SIG-M5 (cell line): ENCODE data around the gene ACOX1.

Source experiments
- DNase-seq: peaks from one replicate; lab custom pipeline; 2025; lab: John Stamatoyannopoulos, UW

Gene ACOX1

DNA sequence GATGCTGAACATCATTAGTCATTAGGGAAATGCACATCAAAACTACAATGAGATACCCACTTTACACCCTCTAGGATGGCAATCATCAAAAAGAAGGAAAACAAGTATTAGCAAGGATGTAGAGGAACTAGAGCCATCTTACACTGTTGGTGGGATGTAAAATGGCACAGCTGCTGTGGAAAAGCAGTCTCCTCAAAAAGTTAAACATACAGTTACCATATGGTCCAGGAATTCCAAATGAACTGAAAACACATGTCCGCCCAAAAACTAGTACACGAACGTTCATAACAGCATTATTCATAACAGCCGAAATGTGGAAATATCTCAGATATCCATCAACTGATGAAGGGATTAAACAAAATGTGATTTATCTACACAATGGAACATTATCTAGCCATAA, 45.2 kb downstream of the ACOX1 start:
- DNase-seq, result no peak

DNA sequence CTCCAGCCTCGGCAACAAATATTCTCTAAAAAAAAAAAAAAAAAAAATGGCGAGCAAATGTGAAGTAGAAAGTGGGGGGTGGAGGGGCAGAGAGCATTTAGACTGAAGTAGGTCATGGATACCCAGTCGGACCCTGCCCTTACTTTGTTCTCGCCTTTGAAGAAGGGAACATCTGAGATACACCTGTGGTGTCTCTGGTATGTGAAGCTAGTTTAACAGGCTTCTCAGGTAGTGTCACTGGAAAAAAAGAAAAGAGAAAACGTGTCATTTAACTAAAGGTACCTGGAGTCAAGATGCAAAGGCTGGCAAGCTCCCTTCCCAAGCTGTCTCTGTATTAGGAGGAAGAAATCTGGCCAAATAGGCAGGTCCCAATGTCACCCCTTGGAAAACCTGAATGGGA, 46.1 kb downstream of the ACOX1 start:
- DNase-seq, result no peak

DNA sequence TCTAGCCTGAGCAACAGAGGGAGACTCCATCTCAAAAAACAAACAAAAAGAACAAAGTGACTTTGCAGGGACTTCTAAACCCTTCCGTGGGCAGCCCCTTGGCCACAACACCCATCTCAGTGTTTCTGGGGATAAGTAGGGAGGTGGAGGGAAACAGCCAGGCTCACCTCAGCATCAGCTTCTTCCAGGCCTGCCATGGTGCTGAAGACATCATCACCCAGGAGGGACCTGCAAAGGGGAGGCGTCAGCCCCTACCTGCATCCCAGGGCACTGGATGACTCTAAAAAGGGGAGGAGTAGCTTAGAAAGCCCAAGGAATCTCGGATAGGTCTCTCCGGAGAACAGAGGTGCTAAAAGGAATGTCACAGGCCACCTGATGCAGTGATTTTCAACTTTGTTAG, 47.9 kb downstream of the ACOX1 start:
- DNase-seq, result no peak

DNA sequence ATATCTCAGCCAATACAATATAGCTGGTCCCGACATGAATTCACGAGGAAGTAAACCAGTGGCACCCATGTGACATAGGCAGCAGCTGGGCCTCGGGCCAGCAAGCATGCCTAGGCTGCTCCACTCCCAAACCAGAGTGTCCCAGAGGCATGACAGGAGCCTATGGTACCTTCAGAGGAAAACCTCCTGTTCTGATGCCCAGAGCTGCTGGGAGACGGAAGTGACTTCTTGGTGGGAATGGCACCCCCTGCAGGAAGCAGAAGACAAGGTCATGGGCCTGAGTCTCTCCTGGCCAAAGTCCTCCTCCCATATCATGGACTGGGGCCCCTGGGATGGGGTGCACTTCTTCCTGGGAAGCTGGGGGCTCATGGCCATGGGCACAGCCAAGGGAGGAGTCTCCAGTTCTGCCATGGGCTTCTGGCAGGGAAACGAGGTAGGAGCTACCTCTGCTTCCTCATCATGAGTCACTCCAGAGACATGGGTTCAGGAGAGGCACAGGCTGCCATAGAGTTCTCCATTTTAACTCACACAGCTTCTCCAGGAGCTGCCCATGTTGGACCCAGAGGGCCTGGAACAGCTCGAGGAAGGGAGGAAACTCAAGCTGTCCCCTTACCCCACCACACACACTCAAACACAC, 51.6 kb downstream of the ACOX1 start:
- no peak for DNase-seq

DNA sequence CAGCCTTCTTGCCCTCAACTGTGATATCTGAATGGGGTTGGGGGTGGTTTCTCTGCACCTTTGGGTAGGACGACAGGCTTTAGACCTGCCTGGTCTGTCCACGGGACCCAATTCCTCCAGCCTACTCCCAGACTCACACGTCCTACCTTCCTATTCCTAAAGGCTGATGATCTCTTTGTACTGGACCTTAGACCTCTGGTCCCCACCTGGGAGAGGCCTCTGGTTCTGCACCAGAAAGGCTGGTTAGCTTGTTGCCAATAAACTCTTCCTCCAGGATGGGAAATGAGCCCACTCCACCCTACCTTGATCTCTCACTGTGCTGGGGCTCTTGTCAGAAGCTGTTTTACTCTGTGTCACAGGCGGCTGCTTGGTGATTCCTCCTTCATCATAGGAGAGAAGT, 52.5 kb downstream of the ACOX1 start:
- no peak for DNase-seq

DNA sequence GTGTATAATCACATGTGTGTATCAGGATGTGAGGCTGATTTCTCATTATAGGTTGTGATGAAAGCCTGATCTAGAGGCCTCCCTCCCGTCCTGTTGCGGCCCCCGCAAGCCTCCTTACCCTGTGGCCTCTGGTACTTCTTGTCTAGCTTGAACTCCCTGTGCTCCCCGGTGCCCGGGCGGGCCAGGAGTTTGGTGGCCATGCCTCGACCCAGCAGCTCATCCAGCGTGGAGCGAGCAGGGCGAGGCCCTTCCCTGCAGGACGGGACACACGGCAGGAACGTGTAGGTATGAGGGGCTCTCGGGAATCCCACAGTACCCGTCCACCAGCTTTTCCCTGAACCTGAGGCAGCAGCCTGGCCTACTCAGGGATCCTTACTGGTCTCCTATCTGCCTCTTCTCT, 53.1 kb downstream of the ACOX1 start:
- no peak for DNase-seq

DNA sequence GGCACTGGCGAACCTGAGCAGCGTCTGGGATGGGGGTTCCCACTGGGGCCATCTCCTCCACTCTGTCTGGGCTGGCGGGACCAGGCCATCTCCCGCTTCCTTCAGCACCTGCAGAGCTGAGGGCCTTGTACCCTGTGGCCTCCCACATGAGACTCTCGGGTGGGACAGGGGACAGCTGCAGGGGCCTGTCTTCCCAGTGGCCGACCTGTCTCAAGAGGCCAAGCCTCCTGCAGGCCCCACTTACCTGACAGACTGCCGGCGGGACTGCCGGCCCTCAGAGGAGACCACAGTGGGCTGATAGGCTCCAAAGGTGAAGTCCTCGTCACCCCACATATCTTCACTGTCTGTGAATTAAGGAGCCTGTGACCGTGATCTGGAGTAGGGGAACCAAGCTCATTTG, 53.9 kb downstream of the ACOX1 start:
- no peak for DNase-seq

DNA sequence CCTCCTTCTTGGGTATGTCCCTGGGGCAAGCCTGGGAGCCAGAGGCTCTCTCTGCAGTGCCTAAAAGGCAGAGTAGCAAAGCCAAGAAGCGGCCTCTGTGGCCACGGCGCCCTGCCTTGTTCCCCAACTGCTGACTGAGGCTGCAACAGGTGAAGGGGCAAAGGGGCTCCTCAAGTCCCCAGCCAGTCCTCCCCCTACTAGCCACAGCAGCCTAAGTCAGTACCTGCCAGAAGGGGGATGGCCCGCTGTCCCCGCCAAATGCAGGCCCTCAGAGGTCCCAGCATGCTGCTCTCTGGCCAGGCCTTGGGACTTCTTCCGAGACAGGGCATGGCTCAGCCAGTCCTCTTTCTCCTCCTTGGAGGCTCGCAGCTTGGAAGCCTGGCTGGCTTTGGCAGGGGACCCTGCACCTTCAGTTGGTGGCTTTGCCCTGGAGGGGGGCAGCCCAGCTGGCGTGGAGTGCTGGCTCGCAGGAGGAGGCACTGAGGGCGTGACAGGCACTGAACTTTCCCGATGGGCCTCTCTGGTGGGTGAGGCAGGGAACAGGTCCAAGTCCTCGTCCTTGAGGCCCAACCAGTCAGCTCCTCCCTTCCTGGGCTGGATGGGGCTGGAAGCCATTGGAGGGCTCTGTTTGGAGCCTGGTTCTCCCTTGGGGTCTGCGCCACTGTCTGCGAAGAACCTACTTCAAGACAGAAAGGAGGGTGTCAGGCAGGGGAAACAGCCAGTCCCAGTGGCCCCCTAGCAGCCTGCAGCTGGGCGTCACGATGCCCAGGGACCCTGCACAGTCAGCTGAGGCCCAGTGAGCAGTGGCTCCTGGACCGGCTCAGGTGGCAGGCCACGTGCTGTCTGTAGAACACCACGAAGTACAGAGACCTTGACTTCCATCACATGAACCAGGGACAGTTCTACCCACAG, 55.7 kb downstream of the ACOX1 start:
- DNase-seq, result no peak

DNA sequence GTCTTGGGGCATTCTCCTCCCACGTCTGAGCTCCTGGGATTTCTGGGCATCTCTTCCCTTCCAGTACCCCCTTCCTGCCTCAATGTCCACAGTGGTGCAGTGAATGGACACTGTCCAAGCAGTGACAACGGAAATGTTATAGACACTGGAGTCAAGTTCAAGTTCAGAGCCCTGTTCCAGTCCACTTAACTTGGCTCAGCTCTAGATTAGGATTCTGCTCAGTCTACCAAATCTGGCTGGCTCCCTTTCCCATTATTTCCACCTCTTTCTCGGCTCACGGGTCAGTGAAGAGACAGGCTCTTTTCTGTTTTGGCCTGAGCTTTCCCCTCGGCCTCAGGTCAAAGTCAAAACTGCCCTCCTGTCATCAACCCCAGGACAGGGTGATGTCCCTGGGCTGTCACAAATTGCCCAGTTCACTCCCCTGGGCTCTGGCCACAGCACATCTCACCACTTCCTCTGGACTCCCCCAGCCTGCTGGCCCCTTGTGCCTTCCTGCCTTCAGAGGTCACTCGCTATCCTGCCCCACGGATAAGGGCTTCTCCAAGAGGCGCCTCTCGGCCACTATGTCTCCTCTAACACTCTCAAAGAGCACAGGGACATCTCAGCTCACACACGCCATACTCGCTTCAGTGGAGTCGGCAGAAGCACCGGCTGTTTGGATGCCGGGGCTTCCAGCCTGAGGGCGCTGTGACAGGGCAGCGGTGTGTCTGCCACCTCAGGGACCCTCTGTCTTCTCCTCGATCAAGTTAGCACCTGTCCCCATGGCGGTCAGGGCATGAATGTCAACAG, 56.6 kb downstream of the ACOX1 start:
- no peak for DNase-seq

DNA sequence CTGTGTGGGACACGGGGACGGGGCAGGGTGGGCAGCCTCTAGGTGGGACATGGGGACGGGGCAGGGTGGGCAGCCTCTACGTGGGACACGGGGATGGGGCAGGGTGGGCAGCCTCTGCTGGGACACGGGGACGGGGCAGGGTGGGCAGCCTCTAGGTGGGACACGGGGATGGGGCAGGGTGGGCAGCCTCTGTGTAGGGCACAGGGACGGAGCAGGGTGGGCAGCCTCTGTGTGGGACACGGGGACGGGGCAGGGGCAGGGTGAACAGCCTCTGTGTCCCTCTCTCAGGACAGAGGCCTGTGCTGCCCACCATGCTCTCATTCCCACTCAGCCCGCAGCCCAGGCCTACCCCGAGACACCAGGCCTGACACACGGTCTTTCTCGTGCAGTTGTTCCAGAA, 57.4 kb downstream of the ACOX1 start:
- DNase-seq, result no peak

DNA sequence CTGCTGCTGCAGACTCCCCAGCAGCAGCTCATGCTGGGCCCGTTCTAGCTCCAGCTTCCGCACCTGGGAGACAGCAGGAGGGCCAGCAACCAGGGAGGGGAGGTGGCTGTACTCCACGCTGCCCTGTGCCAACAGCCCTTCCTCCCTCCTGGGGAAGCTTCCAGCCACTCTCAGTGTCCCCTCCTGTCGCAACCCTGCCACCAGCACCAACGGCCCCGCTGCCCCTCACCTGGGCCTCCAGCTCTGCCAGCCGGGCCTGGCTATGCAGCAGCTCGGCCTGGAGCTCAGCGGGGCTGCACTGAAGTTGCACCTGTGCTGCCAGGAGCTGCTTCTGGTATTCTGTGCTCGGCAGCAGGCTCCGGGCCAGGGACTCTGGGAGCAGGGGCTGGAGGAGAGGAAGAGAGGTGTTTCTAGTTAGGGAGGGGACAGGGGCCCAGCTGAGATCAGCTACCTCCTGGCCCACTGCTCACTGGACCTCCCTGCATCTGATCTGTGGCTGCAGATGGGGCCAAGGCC, 58.9 kb downstream of the ACOX1 start:
- DNase-seq, result no peak

DNA sequence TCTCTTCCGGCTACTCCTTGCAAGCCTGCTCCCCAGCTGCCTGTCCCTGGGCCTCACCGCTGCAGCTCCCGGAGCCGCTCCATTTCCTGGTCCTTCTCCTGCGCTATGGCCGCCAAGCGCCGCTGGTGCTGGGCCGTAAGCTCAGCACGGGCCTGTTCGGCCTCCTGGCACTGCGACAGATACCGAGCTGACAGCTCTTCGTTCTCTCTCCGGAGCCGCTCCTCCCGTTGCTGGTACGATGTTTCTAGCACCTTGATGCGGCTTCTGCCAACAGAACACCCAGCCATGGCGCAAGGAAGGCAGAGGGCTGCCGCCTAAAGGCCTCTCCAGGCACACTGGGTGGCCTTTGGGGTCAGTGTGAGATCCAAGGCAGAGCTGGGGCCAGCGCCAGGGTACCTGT, 59.4 kb downstream of the ACOX1 start:
- DNase-seq, result no peak

DNA sequence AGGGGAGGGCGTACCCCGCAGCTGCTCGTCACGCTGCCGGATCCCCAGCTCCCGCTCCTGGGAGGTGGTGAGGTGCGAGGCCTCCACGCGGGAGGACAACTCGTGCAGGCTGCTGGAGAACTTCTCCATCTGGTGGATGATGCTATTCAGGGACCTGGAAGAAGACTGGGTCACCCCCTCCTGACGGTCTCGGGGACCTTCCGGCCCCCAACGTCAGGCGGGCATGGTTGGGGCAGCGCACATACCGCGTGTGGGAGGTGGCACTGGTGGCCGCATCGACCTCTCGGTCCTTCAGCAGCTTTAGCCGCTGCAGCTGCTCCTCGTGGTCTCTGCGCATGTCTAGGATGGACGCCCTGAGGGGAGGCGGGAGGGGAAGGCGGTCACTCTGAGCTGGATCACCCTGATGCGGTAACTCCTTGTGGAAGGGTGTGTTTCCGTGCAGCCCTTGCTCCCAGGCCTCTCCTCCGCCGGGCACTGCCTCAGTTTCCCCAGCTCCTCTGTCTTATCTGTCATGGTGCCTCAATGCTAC, 61.0 kb downstream of the ACOX1 start:
- no peak for DNase-seq

DNA sequence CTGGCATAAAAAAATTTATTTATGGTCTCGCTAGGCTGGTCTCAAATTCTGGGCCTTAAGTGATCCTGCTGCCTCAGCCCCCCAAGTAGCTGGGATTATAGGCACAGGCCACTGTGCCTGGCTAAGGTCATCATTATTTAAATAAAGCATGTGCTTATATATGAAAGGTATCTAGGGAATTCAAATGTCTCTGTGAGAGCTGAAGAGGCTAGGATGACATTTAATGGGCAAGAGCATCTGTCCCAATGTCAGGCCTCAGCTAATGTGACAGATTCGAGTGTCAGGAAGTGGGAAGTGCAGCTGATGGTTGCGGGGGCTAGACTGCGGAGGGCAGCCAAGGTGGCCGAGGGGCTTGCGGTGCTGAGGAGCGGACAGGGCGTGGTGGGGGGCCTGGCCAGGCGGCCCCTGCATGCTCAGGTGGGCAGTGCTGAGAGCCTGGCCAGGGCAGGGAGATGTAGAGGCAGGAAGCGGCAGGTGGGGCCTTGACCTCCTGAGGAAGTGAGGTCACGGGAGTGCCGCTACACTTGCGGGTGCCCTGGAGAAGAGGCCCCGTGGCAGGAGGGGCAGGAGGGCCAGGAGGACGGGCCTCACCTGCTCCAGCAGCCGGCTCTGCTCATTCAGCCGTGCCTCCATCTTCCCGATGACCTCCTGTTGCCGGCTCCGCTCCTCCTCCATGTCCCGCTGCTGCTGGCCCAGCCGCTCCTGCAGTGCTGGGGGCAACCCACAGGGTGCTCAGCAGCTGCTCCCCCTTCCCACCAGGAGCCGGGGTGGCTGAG, 61.6 kb downstream of the ACOX1 start:
- DNase-seq, result no peak

DNA sequence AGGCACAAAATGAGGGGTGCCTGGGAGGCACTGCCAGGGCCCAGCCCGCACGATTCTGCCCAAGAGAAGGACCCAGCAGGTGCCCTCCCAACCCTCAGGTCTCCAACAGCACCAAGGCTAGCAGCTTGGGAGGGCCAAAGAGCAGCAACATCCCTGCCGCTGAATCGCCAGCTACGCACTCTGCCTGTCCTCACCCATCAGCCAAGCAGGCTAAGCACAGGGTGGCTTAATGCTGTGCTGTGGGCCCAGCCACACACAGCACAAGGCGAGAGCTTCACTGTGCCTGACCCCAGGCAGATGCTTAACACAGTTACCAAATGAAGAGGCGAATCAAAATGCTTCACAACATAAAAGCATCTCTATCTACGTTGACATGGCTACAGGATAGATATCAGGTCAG, 63.7 kb downstream of the ACOX1 start:
- no peak for DNase-seq

DNA sequence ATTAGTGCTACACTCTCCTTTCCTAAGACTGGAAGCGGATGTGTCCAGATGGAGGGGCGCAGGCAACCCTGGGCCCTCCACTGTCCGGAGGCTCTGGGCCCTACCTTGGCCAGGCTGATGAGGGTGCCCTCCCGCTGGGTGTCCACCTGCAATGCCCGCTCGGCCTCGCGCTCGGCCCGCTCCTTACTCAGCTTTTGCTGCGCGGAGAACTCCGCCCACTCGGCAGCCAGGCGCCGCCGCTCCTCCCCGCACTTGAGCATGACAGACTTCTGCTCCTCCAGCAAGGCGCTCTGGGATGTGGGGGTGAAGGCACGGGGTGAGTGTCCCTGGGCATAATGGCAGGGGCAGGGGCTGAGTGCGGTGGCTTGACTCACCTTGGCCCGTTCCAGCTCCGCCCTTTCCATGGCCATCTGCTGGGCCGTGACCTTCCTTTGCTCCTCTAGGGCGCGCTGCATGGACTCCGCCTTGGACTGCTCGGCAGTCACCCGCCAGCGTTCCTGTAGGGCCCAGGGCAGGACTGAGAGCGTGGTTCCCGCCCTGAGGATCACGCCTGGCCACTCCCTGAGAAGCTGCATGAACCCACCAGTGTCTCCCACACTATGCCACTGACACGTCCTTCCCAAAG, 64.2 kb downstream of the ACOX1 start:
- no peak for DNase-seq

DNA sequence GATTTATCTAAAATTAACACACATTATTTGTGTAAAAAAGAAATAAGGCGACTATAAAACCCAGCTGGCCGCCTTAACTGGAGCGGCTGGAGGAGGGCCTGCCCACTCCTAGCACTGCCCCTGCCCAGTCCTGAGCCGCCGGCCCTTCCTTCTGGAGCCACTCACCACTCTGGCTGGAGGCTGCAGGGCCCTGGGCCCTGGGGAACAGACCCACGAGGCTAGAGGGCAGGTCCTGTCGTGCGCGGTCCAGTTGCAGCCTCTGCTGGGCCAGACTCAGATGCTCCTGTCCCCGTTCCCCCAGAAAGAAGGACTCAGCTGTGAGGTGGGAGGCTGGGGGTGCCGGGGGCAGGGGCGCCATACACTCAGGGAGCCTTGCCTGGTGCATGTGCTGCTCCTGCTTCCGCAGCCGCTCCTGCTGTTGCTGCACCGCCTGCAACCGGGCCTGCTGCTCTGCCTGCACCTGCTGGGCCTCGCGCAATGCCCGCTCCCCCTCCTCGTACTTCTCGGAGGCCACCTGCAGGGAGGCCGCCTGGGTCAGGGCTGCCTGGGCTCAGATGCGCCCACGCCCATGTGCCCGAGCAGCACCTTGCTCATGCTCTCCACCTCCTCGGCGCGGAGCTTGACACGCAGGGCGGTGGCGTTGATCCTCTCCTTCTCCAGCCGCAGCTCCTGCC, 65.3 kb downstream of the ACOX1 start:
- no peak for DNase-seq

DNA sequence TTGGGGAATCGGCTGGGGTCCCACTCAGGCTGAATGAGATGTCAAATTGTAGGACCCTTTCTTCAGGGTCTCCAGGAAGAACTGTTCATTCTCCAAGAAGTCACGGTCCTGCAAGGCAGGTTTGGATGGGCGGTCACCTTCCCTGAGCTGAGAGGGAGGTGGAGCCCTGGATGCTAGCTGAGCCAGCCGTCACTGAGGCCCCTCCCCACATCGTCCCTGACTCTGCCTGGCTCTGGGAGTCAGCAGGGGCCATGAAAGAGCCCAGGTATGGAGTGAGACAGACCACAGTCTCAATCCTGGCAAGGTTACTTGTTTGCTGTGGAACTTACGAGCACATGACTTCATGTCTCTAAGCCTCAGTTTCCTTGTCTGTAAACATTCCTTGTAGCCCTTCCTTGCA, 68.3 kb downstream of the ACOX1 start:
- no peak for DNase-seq

DNA sequence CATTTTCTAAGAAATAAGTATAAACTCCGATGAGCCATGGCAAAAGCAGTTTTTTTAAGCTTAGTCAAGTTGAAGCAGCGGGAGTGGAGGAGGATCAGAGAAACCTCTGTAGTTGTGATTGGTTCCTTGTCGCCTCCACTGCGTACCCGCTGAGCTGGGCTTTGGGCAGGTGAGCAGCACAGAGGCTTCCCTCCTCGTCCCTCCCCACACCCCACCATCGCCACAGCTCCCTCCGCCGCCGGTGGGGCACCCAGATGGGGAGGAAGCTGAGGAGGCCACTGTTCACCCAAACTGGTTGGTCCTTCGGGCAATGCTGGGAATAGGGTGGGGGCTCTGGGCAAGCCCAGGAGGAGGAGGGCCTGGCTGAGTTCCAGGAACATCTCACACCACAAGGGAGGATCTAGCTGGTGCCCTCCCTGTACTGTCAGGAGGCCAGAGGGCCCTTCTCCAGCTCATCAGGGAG, 69.1 kb downstream of the ACOX1 start:
- no peak for DNase-seq

DNA sequence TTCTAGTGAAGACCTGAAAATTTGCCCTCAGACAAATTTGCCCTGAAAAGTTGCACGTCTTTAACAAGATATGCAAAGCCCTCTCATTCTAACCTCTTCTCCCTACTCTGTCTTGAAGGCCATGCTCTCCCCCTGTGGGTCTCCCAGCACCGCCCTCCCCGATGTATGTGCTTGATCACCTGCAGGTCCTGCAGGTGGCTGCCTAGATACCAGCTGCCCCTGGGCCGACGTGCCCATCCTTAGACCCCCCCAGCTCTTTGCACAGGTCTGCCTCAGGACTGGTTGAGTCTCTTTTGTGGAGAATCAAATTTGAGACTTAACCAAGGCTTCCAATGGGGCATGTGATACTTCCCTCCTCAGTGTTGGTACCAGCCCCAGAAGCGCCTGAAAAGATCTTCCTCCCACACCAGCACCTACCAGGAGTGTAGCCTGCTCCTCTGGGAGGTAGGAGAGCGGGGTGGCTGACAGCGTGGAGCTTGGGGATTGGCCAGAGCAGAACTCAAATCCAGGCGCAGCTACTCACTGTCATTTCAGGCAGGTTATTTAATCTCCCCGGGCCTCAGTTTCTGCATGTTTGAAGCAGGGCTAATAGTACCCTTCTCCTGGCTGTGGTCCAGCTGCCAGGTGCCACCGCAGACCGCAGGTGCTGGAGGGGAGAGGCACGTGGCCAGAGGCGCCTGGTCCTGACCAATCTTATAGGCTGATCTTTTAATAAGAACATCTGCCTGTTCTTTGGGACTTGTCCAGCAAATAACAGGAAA, 69.7 kb downstream of the ACOX1 start:
- DNase-seq, result no peak
